ENCODE data around the gene SLC38A2.

DNA sequence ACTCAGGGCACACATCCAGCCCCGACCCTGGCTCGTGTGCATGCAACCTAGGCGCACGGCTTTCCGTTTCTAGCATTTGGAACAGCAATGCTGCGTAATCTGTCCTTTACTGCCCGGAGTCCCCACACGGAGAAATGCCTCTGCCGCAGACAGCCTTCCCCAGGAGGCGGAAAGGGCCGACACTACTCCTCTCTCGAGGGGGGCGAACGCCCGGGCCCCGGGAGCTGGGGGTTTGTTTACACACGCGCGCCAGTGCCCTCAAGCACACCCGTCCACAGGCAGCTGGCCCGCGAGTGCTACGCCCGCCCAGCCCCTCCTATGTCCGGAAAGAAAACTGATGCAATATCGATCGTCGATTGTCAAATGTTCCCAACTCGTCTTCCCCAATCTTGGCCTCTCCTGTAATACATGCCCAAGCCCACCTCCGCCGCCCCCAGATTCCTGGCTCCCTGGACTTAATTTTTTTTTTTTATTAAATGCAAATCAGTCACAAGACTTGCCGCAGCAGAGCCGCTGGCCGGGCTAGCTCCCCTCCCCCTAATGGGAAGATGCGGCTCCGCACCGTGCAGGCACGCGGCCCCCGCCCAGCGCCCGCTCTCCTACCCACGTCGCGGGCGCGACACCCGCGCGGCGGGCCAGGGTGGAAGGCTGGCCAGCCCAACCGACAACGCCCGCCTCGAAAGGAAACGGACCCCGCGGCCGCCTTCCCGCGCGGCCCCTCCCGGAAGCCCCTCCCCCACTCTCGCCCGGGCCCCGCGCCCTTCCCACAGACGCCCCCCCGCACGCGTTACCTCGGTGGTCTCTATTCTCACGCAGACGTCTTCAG lies 642 bp downstream of the SLC38A2 start:
- no peak for TF ChIP-seq CTCF (IDR thresholded peaks at IDR 0.05; ENCODE audit: insufficient read depth, low read depth, low read length)
- TF ChIP-seq EZH2 (IDR thresholded peaks at IDR 0.05; ENCODE audit: insufficient read depth, low read length): no peak
